AG09309 (cell line): ENCODE measurements around the gene KRT14.

Experiments used
- DNase-seq: peaks from one replicate; pipeline ENCODE4 v3.0.0-alpha.2; 2010; ENCODE audit warnings: low read depth
- H3K4me3 ChIP-seq: 2 replicates; pipeline ENCODE4 v1.5.1; 2011; ENCODE audit warnings: mild to moderate bottlenecking, low read depth, low read length, moderate library complexity; ENCODE audit not compliant: control insufficient read depth
- CTCF ChIP-seq: IDR thresholded peaks from 2 replicates; pipeline ENCODE4 v1.5.1; 2011; ENCODE audit warnings: mild to moderate bottlenecking, low read depth, low read length, inconsistent platforms; ENCODE audit not compliant: insufficient read depth, control insufficient read depth; ENCODE audit errors: missing control alignments

KRT14 gene

GRCh38 chr17:41534899-41535546 lies 51.7 kb downstream of the KRT14 start:
- H3K4me3 ChIP-seq = no peak overlapping the region
- no peak for TF ChIP-seq CTCF
- no peak for DNase-seq

GRCh38 chr17:41533613-41534012 lies 53.1 kb downstream of the KRT14 start:
- no peak for DNase-seq
- no peak for TF ChIP-seq CTCF
- no peak overlapping the region for H3K4me3 ChIP-seq

- no peak overlapping the region for H3K4me3 ChIP-seq
- no peak for DNase-seq
- TF ChIP-seq CTCF = no peak
Measured at GRCh38 chr17:41532947-41533570, 53.6 kb downstream of the KRT14 start.
